Fibroblast of lung (primary cell): ENCODE measurements around the gene NAA50. TPM values are rescaled to one million over a fixed set of nuclear protein-coding genes. Genes with fewer than 3 reads are reported as not detected.

ENCODE experiments used
- DNase-seq, 2 donors: peaks; one replicate each; pipeline versions ENCODE4 v3.0.0 to v3.0.0-alpha.2; 2010; ENCODE audit warnings: low read depth in 2 of 2
- H2AFZ ChIP-seq: 2 replicates; pipeline ENCODE4 v1.5.1; 2012; ENCODE audit warnings: low read length, control low read depth, inconsistent platforms
- H3K27ac ChIP-seq: 2 replicates; pipeline ENCODE4 v1.5.1; 2011; ENCODE audit warnings: low read length, control low read depth; ENCODE audit not compliant: insufficient read depth
- H3K27me3 ChIP-seq: 2 replicates; pipeline ENCODE4 v1.5.1; 2011; ENCODE audit warnings: mild to moderate bottlenecking, low read length; ENCODE audit not compliant: control insufficient read depth, insufficient read depth
- H3K36me3 ChIP-seq: 2 replicates; pipeline ENCODE4 v1.5.1; 2011; ENCODE audit warnings: low read length; ENCODE audit not compliant: control insufficient read depth, insufficient read depth
- H3K4me1 ChIP-seq: 2 replicates; pipeline ENCODE4 v1.5.1; 2011; ENCODE audit warnings: low read length; ENCODE audit not compliant: control insufficient read depth, insufficient read depth; ENCODE audit errors: extremely low read depth
- H3K4me2 ChIP-seq: 2 replicates; pipeline ENCODE4 v1.5.1; 2011; ENCODE audit warnings: low read length, control low read depth; ENCODE audit not compliant: insufficient read depth; ENCODE audit errors: extremely low read depth
- H3K4me3 ChIP-seq, 4 experiments: fragments of 200-600 bp in 1 of 4; sonication (generic) in 1 of 4; replicated peaks in 1 of 4; 2 replicates each; pipeline ENCODE4 v1.5.1; 2011 to 2016; ENCODE audit warnings: low read length in 4 of 4, low read depth in 3 of 4, mild to moderate bottlenecking in 3 of 4, control low read depth in 2 of 4, inconsistent platforms in 1 of 4, mixed read lengths in 1 of 4; ENCODE audit not compliant: insufficient read depth in 1 of 4; ENCODE audit errors: control extremely low read depth in 1 of 4
- H3K79me2 ChIP-seq: 2 replicates; pipeline ENCODE4 v1.5.1; 2012; ENCODE audit warnings: mild to moderate bottlenecking, low read length, inconsistent platforms; ENCODE audit not compliant: control insufficient read depth, insufficient read depth
- H3K9ac ChIP-seq: 2 replicates; pipeline ENCODE4 v1.5.1; 2011; ENCODE audit warnings: mild to moderate bottlenecking, low read length, control low read depth; ENCODE audit not compliant: insufficient read depth
- H3K9me3 ChIP-seq: 2 replicates; pipeline ENCODE4 v1.5.1; 2012; ENCODE audit warnings: low read depth, low read length; ENCODE audit not compliant: control insufficient read depth, insufficient read depth
- H4K20me1 ChIP-seq: 2 replicates; pipeline ENCODE4 v1.5.1; 2011; ENCODE audit warnings: low read length; ENCODE audit not compliant: control insufficient read depth, insufficient read depth; ENCODE audit errors: extremely low read depth
- CTCF ChIP-seq, 2 donors: IDR thresholded peaks in 1 of 2; conservative IDR thresholded peaks in 1 of 2; 1 replicate in 1 of 2; 2 replicates in 1 of 2; pipeline ENCODE4 v1.5.1; 2011 to 2012; ENCODE audit warnings: low read length in 2 of 2, control low read depth in 1 of 2, inconsistent platforms in 1 of 2, low read depth in 1 of 2, mild to moderate bottlenecking in 1 of 2
- EZH2 ChIP-seq: IDR thresholded peaks from 2 replicates; pipeline ENCODE4 v1.5.1; 2012; ENCODE audit warnings: low read length, control low read depth, mild to moderate bottlenecking; ENCODE audit errors: missing control alignments
- polyA plus RNA-seq, 2 donors: library from polyadenylated mRNA; depleted of rRNA in 1 of 2; stranded (reverse) in 1 of 2; unstranded in 1 of 2; fragments of >200 nt; gene quantifications; 2 replicates each; pipeline ENCODE4 v1.2.1, GENCODE V29; 2011 to 2012; ENCODE audit warnings: missing spikeins in 1 of 2
- total RNA-seq: library from RNA; depleted of rRNA; stranded (reverse); fragments of >200 nt; gene quantifications from 2 replicates; pipeline ENCODE4 v1.2.1, GENCODE V29; 2014

Gene NAA50
- total and polyA plus RNA-seq, 2 donors (not counting 1 experiment from before 2014, with no cell fraction given) = 150 to 252 TPM

GRCh38 chr3:113712129-113712528, 33.9 kb downstream of the NAA50 start:
- Histone ChIP-seq H3K27ac (no peak overlapping the region), H3K4me1 (no peaks in the 10 kb centered on the region), H3K27me3 (no peaks in the 10 kb centered on the region), H3K9ac (no peak overlapping the region), H3K36me3 (no peaks in the 10 kb centered on the region), H2AFZ (no peak overlapping the region), H4K20me1 (peaks cover 2% of the 10 kb centered on the region), H3K4me3 (no peak overlapping the region), H3K9me3 (no peaks in the 10 kb centered on the region), H3K4me2 (no peak overlapping the region), H3K79me2 (no peaks in the 10 kb centered on the region)
- peak in 1 of 2 donors; percentile 16 for DNase-seq
- TF ChIP-seq CTCF (conservative IDR thresholded peaks at IDR 0.05 in 1 of 2, IDR thresholded peaks at IDR 0.05 in 1 of 2; ENCODE audit: low read depth in 1 of 2, low read length in 2 of 2) = no peak
- no peak for TF ChIP-seq EZH2

GRCh38 chr3:113707835-113708234, 38.2 kb downstream of the NAA50 start:
- Histone ChIP-seq H3K4me1 (no peaks in the 10 kb centered on the region), H3K9me3 (no peaks in the 10 kb centered on the region), H3K36me3 (no peaks in the 10 kb centered on the region), H3K27me3 (no peaks in the 10 kb centered on the region), H3K79me2 (no peaks in the 10 kb centered on the region), H3K4me2 (no peak overlapping the region), H2AFZ (no peak overlapping the region), H4K20me1 (peaks cover 2% of the 10 kb centered on the region), H3K4me3 (no peak overlapping the region), H3K27ac (no peak overlapping the region), H3K9ac (no peak overlapping the region)
- TF ChIP-seq CTCF (conservative IDR thresholded peaks at IDR 0.05 in 1 of 2, IDR thresholded peaks at IDR 0.05 in 1 of 2; ENCODE audit: low read depth in 1 of 2, low read length in 2 of 2) (no peak), EZH2 (no peak)
- no peak for DNase-seq

GRCh38 chr3:113698956-113699355, 47.1 kb downstream of the NAA50 start:
- peaks cover 8% of the 10 kb centered on the region for H3K79me2 ChIP-seq
- peak overlapping the region; percentile 74 for H2AFZ ChIP-seq
- H3K4me3 ChIP-seq = peak overlapping the region in 2 of 4 experiments; percentile 31 to 48
- H3K4me2 ChIP-seq = peak overlapping the region; percentile 79
- no peak overlapping the region for H3K9ac ChIP-seq
- H3K27me3 ChIP-seq = no peaks in the 10 kb centered on the region
- H3K9me3 ChIP-seq = no peaks in the 10 kb centered on the region
- no peaks in the 10 kb centered on the region for H4K20me1 ChIP-seq
- no peaks in the 10 kb centered on the region for H3K4me1 ChIP-seq
- peak in 1 of 2 donors; percentile 27 for DNase-seq
- TF ChIP-seq CTCF (conservative IDR thresholded peaks at IDR 0.05 in 1 of 2, IDR thresholded peaks at IDR 0.05 in 1 of 2; ENCODE audit: low read depth in 1 of 2, low read length in 2 of 2) (no peak), EZH2 (no peak)
- H3K27ac ChIP-seq = no peak overlapping the region
- H3K36me3 ChIP-seq = no peaks in the 10 kb centered on the region
